ENCODE results near the gene STAMBP. TPM values are rescaled to one million over a fixed set of nuclear protein-coding genes. Genes with fewer than 3 reads are reported as not detected.

Gene STAMBP
- total RNA-seq, 1 donor from 2014 or later = 39.1 TPM

GRCh38 chr2:73841912-73842738 lies 13.4 kb downstream of the STAMBP start:
- Mint-ChIP-seq H3K4me3 (ENCODE audit: unreplicated experiment) (no peak overlapping the region), H3K27ac (ENCODE audit: unreplicated experiment) (no peak overlapping the region), H3K4me1 (ENCODE audit: unreplicated experiment) (peaks cover 16% of the 10 kb centered on the region), H3K27me3 (ENCODE audit: unreplicated experiment) (no peaks in the 10 kb centered on the region), H3K9me3 (ENCODE audit: unreplicated experiment) (no peaks in the 10 kb centered on the region), H3K36me3 (ENCODE audit: unreplicated experiment) (peaks cover 26% of the 10 kb centered on the region)
- TF ChIP-seq CTCF (IDR thresholded peaks at IDR 0.05) = no peak
- DNase-seq (ENCODE audit: extremely low spot score, unreplicated experiment) = no peak

GRCh38 chr2:73842739-73843019 lies 13.9 kb downstream of the STAMBP start:
- DNase-seq (ENCODE audit: extremely low spot score, unreplicated experiment) = no peak
- Mint-ChIP-seq H3K27ac (ENCODE audit: unreplicated experiment) (no peak overlapping the region), H3K27me3 (ENCODE audit: unreplicated experiment) (no peaks in the 10 kb centered on the region), H3K4me1 (ENCODE audit: unreplicated experiment) (peaks cover 21% of the 10 kb centered on the region), H3K9me3 (ENCODE audit: unreplicated experiment) (no peaks in the 10 kb centered on the region), H3K4me3 (ENCODE audit: unreplicated experiment) (no peak overlapping the region), H3K36me3 (ENCODE audit: unreplicated experiment) (peaks cover 29% of the 10 kb centered on the region)
- no peak for TF ChIP-seq CTCF (IDR thresholded peaks at IDR 0.05)

- Mint-ChIP-seq H3K4me1 (ENCODE audit: unreplicated experiment) (peaks cover 25% of the 10 kb centered on the region), H3K9me3 (ENCODE audit: unreplicated experiment) (no peaks in the 10 kb centered on the region), H3K27me3 (ENCODE audit: unreplicated experiment) (no peaks in the 10 kb centered on the region), H3K36me3 (ENCODE audit: unreplicated experiment) (peaks cover 31% of the 10 kb centered on the region), H3K27ac (ENCODE audit: unreplicated experiment) (no peak overlapping the region), H3K4me3 (ENCODE audit: unreplicated experiment) (no peak overlapping the region)
- DNase-seq (ENCODE audit: extremely low spot score, unreplicated experiment) = no peak
- TF ChIP-seq CTCF (IDR thresholded peaks at IDR 0.05) = no peak
Measured at GRCh38 chr2:73844087-73844486, 15.3 kb downstream of the STAMBP start.

- peaks cover 31% of the 10 kb centered on the region for H3K36me3 Mint-ChIP-seq (ENCODE audit: unreplicated experiment)
- no peak overlapping the region for H3K4me3 Mint-ChIP-seq (ENCODE audit: unreplicated experiment)
- no peaks in the 10 kb centered on the region for H3K27me3 Mint-ChIP-seq (ENCODE audit: unreplicated experiment)
- H3K4me1 Mint-ChIP-seq (ENCODE audit: unreplicated experiment) = peaks cover 43% of the 10 kb centered on the region
- peak overlapping the region; percentile 89 for H3K27ac Mint-ChIP-seq (ENCODE audit: unreplicated experiment)
- H3K9me3 Mint-ChIP-seq (ENCODE audit: unreplicated experiment) = no peaks in the 10 kb centered on the region
- TF ChIP-seq CTCF (IDR thresholded peaks at IDR 0.05) = no peak
- DNase-seq (ENCODE audit: extremely low spot score, unreplicated experiment) = no peak
Measured at GRCh38 chr2:73850009-73850408, 21.2 kb downstream of the STAMBP start.

- H3K36me3 Mint-ChIP-seq (ENCODE audit: unreplicated experiment) = peaks cover 34% of the 10 kb centered on the region
- DNase-seq (ENCODE audit: extremely low spot score, unreplicated experiment) = no peak
- H3K27me3 Mint-ChIP-seq (ENCODE audit: unreplicated experiment) = no peaks in the 10 kb centered on the region
- no peak overlapping the region for H3K4me3 Mint-ChIP-seq (ENCODE audit: unreplicated experiment)
- no peak overlapping the region for H3K27ac Mint-ChIP-seq (ENCODE audit: unreplicated experiment)
- H3K4me1 Mint-ChIP-seq (ENCODE audit: unreplicated experiment) = peaks cover 43% of the 10 kb centered on the region
- no peak for TF ChIP-seq CTCF (IDR thresholded peaks at IDR 0.05)
- H3K9me3 Mint-ChIP-seq (ENCODE audit: unreplicated experiment) = no peaks in the 10 kb centered on the region
Measured at GRCh38 chr2:73851274-73851673, 22.5 kb downstream of the STAMBP start.

All from osteocyte (in vitro differentiated cells).